ENCODE results near the gene EYA3.

GRCh38 chr1:27974417-27974781, 114.0 kb downstream of the EYA3 start:
- TF ChIP-seq YY1 (IDR thresholded peaks at IDR 0.05; ENCODE audit: insufficient read depth, insufficient read length) (no peak), ZNF274 (IDR thresholded peaks at IDR 0.05; ENCODE audit: low read depth, low read length) (no peak), SUZ12 (IDR thresholded peaks at IDR 0.05; ENCODE audit: extremely low read depth, insufficient read depth, insufficient read length) (no peak)

Data from NT2/D1 (cell line).